ENCODE measurements around the gene QRICH1. TPM values are rescaled to one million over a fixed set of nuclear protein-coding genes. Genes with fewer than 3 reads are reported as not detected.

QRICH1 gene
- total RNA-seq, 5 donors from 2014 or later (not counting 1 experiment from before 2014, with no cell fraction given): 142 to 202 (median 155) TPM

- no peaks in the 10 kb centered on the region for H3K27me3 Mint-ChIP-seq
- POLR2A ChIA-PET: interaction anchor here in 1 of 2 donors (0.6 kb wide), 1 partner anchor 368 kb away, joined by 11 read pairs; no protein-coding TSS in a partner anchor
- peaks cover 33 to 71% of the 10 kb centered on the region in 2 donors for H3K36me3 ChIP-seq (ENCODE audit: control insufficient read depth in 2 of 2, extremely low read depth in 1 of 2, insufficient read depth in 1 of 2, low read length in 1 of 2)
These were observed 16.9 kb upstream of the QRICH1 start for GRCh38 chr3:49110780-49111179.

GRCh38 chr3:49108346-49108745 is 14.5 kb upstream of the QRICH1 start:
- POLR2A ChIA-PET: interaction anchor here (0.6 to 0.7 kb wide), 2 partner anchors 11 to 60 kb away, joined by 3 to 13 read pairs; no protein-coding TSS in a partner anchor
- H3K9me3 ChIP-seq: no peaks in the 10 kb centered on the region
- Mint-ChIP-seq H3K4me3 (no peak overlapping the region), H3K27ac (no peak overlapping the region), H3K4me1 (peaks cover 25 to 29% (median 25%) of the 10 kb centered on the region in 3 donors), H3K27me3 (no peaks in the 10 kb centered on the region), H3K9me3 (no peaks in the 10 kb centered on the region), H3K36me3 (peaks cover 27% of the 10 kb centered on the region)
- H3K4me1 ChIP-seq (ENCODE audit: control insufficient read depth in 1 of 2, extremely low read depth in 1 of 2, insufficient read depth in 2 of 2, low read length in 2 of 2): peaks cover 4 to 20% of the 10 kb centered on the region in 2 experiments
- CTCF ChIA-PET: no interaction called here
- WGBS (ENCODE audit: insufficient coverage): 88% methylated on average over 6 of the region's 14 CpGs
- no peak overlapping the region for H3K27ac ChIP-seq (ENCODE audit: low read length)
- no peaks in the 10 kb centered on the region for H3K27me3 ChIP-seq (replicated peaks in 1 of 2; ENCODE audit: control insufficient read depth in 2 of 2, extremely low read depth in 1 of 2, insufficient read depth in 2 of 2, low read length in 1 of 2)
- ATAC-seq (replicated peaks in 1 of 4) (no peak), DNase-seq (no peak)
- peaks cover 24 to 47% of the 10 kb centered on the region in 2 donors for H3K36me3 ChIP-seq (ENCODE audit: control insufficient read depth in 2 of 2, extremely low read depth in 1 of 2, insufficient read depth in 1 of 2, low read length in 1 of 2)
- H3K4me3 ChIP-seq (ENCODE audit: control insufficient read depth in 1 of 2, extremely low read depth in 1 of 2, low read length in 1 of 2): no peak overlapping the region

More at GRCh38 chr3:49110780-49111179, 16.9 kb upstream of the QRICH1 start:
- no peak overlapping the region for H3K4me3 Mint-ChIP-seq
- CTCF ChIA-PET: interaction anchor here in 1 of 2 donors (0.7 kb wide), 1 partner anchor 926 kb away, joined by 3 read pairs; no protein-coding TSS in a partner anchor
- H3K9me3 Mint-ChIP-seq: no peaks in the 10 kb centered on the region
- H3K27ac Mint-ChIP-seq: no peak overlapping the region
- H3K4me1 Mint-ChIP-seq: peaks cover 1 to 5% (median 3%) of the 10 kb centered on the region in 3 donors
- no peaks in the 10 kb centered on the region for H3K27me3 ChIP-seq (replicated peaks in 1 of 2; ENCODE audit: control insufficient read depth in 2 of 2, extremely low read depth in 1 of 2, insufficient read depth in 2 of 2, low read length in 1 of 2)
- no peak overlapping the region for H3K4me3 ChIP-seq (ENCODE audit: control insufficient read depth in 1 of 2, extremely low read depth in 1 of 2, low read length in 1 of 2)
- no peaks in the 10 kb centered on the region for H3K9me3 ChIP-seq
- peaks cover 45% of the 10 kb centered on the region for H3K36me3 Mint-ChIP-seq
- WGBS (ENCODE audit: insufficient coverage): 95% methylated on average over 11 of the region's 13 CpGs
- no peak overlapping the region for H3K27ac ChIP-seq (ENCODE audit: low read length)
- DNase-seq: no peak
- peaks cover 0 to 2% of the 10 kb centered on the region in 2 experiments for H3K4me1 ChIP-seq (ENCODE audit: control insufficient read depth in 1 of 2, extremely low read depth in 1 of 2, insufficient read depth in 2 of 2, low read length in 2 of 2)
- ATAC-seq (replicated peaks in 1 of 4): no peak

DNA sequence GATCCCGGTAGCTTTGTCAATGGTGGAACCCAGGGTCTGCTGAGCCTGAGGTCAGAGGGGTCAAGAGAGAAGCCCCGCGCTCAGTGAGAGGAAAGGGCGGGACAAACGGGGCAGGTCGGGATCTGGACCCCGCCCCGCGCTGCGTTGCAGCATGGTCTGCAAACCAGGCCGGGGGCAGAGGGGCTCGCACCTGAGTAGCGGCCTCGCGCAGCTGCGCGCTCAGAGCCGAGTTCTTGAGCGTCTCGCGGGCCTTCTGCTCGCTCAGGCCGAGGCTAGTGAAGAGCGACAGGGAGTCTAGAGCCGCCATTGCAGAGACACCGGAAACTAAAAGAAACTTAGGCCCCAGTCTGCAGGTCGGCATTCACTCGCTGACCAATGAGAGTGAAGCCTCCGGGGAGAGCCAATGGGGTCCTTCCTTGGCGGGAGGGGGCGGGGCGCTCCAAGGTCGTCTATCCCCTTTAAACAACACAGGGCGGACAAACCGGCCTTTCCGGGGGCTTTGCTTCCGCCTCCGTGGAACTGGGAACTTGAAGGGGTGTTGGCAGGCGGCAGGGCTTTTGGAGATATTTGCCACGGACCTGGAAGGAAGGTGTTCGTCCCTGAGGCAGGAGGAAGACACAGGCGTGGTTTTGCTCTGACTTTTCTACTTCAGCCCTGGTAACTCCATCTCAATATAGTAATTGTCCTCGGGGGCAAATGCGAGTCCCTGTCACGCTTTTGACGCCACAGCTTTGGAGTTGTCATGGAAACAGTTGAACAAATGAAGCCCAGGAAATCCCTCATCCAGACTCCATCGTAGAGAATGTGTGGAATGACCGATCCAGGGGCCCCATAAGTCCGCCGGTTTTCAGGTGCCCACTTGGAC is 10.8 kb upstream of the QRICH1 start, which contains the start of gene QARS1:
Gene QARS1, minus strand, starts transcription at position 331 of the 865 bp plus-strand sequence. Its CDS starts 24 bp downstream, at position 307.
- no peaks in the 10 kb centered on the region for H3K9me3 ChIP-seq
- ATAC-seq (replicated peaks in 1 of 4): peak; percentile 98 to 99 (median 99)
- H3K36me3 Mint-ChIP-seq: peaks cover 30% of the 10 kb centered on the region
- H3K27me3 ChIP-seq (replicated peaks in 1 of 2; ENCODE audit: control insufficient read depth in 2 of 2, extremely low read depth in 1 of 2, insufficient read depth in 2 of 2, low read length in 1 of 2): no peaks in the 10 kb centered on the region
- POLR2A ChIA-PET: interaction anchor here (0.6 to 1.0 kb wide), 3 partner anchors 10 to 36 kb away, joined by 3 read pairs; partner anchors contain the start of gene USP19 (in 1 of the 2)
- H3K4me3 Mint-ChIP-seq: peak within 1 kb of the TSS; percentile 97 to 99 (median 97)
- H3K36me3 ChIP-seq (ENCODE audit: control insufficient read depth in 2 of 2, extremely low read depth in 1 of 2, insufficient read depth in 1 of 2, low read length in 1 of 2): peaks cover 9 to 47% of the 10 kb centered on the region in 2 donors
- H3K27ac Mint-ChIP-seq: peak within 1 kb of the TSS; percentile 96 to 98
- peak within 1 kb of the TSS; percentile 67 for H3K27ac ChIP-seq (ENCODE audit: low read length)
- CTCF ChIA-PET: interaction anchor here in 1 of 2 donors (0.7 to 1.4 kb wide), 3 partner anchors 10 to 53 kb away, joined by 3 to 7 read pairs (median 4); partner anchors contain the start of genes QRICH1 and USP19
- peak within 1 kb of the TSS; percentile 88 to 96 for H3K4me3 ChIP-seq (ENCODE audit: control insufficient read depth in 1 of 2, extremely low read depth in 1 of 2, low read length in 1 of 2)
- WGBS (ENCODE audit: insufficient coverage): 7% methylated on average over 36 of the region's 50 CpGs
- no peaks in the 10 kb centered on the region for H3K9me3 Mint-ChIP-seq
- no peaks in the 10 kb centered on the region for H3K27me3 Mint-ChIP-seq
- H3K4me1 Mint-ChIP-seq: peaks cover 28 to 40% (median 30%) of the 10 kb centered on the region in 3 donors
- H3K4me1 ChIP-seq (ENCODE audit: control insufficient read depth in 1 of 2, extremely low read depth in 1 of 2, insufficient read depth in 2 of 2, low read length in 2 of 2): peaks cover 4 to 25% of the 10 kb centered on the region in 2 experiments
- DNase-seq: peak; percentile 77 to 91 (median 85)

DNA sequence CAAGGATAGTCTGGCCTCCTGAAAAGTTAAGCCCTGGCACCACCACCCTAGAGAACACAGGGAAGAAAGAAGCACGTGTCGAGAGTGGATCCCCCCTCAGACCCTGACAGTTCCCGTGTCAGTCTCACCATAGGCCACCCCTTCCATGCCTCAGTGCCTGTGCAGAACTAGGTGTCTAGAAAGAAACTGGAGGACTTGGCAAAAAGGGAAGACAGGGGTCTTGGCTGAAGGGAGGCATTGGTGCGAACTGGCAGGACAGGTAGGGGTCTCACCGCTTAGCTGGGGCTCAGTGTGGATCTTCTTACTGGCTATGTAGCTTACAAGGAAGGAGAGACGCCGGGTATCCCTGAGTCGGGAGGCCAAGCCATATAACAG is 10.2 kb upstream of the QRICH1 start:
- Histone ChIP-seq H3K27me3 (replicated peaks in 1 of 2; ENCODE audit: control insufficient read depth in 2 of 2, extremely low read depth in 1 of 2, insufficient read depth in 2 of 2, low read length in 1 of 2) (no peaks in the 10 kb centered on the region), H3K9me3 (no peaks in the 10 kb centered on the region), H3K4me1 (ENCODE audit: control insufficient read depth in 1 of 2, extremely low read depth in 1 of 2, insufficient read depth in 2 of 2, low read length in 2 of 2) (peaks cover 4 to 25% of the 10 kb centered on the region in 2 experiments), H3K36me3 (ENCODE audit: control insufficient read depth in 2 of 2, extremely low read depth in 1 of 2, insufficient read depth in 1 of 2, low read length in 1 of 2) (peaks cover 13 to 47% of the 10 kb centered on the region in 2 donors), H3K4me3 (ENCODE audit: control insufficient read depth in 1 of 2, extremely low read depth in 1 of 2, low read length in 1 of 2) (peak overlapping the region; percentile 88 to 96), H3K27ac (ENCODE audit: low read length) (peak overlapping the region; percentile 67)
- peak in 1 of 4 experiments; percentile 1 for ATAC-seq (replicated peaks in 1 of 4)
- Mint-ChIP-seq H3K4me1 (peaks cover 28 to 40% (median 30%) of the 10 kb centered on the region in 3 donors), H3K9me3 (no peaks in the 10 kb centered on the region), H3K36me3 (peaks cover 31% of the 10 kb centered on the region), H3K27ac (peak overlapping the region; percentile 96 to 98), H3K27me3 (no peaks in the 10 kb centered on the region), H3K4me3 (peak overlapping the region; percentile 97 to 99 (median 97))
- 5% methylated on average over 5 of the region's 8 CpGs for WGBS (ENCODE audit: insufficient coverage)
- CTCF ChIA-PET: interaction anchor here in 1 of 2 donors (0.7 to 1.4 kb wide), 3 partner anchors 9 to 54 kb away, joined by 3 to 7 read pairs (median 4); partner anchors contain the start of genes QRICH1 and USP19
- POLR2A ChIA-PET: interaction anchor here (0.6 to 1.0 kb wide), 2 partner anchors 9 to 17 kb away, joined by 3 read pairs; partner anchors contain the start of gene USP19 (in 1 of the 2)
- DNase-seq: no peak

DNA sequence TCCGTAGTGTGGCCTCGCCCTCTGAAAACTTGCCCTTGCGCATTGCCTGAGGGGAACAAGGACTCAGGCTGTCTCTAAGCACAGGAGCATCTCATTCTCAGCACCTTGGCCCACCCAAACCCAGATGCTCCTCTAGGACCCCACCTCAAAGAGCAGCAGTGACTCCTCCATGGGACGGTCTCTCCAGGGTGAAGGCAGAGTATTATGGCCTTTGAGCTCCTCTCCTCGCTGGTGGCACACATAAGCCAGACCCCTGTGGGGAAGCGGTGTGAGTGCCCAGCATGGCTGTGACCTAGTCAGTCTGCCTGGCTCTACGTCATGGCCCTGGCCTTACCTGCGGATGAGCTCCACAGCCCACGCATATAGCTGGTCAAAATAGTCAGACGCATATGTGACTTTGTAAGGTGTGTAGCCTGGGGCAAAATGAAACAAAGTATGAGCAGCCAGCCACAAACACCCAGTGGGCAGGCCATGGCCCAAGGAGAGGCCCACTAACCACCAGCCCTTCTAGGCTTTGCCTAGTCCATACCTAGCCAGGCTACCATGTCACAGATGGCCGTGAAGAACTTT is 6.3 kb upstream of the QRICH1 start:
- WGBS (ENCODE audit: insufficient coverage): 97% methylated on average over 11 of the region's 11 CpGs
- ATAC-seq (replicated peaks in 1 of 4) (no peak), DNase-seq (no peak)
- no peaks in the 10 kb centered on the region for H3K27me3 ChIP-seq (replicated peaks in 1 of 2; ENCODE audit: control insufficient read depth in 2 of 2, extremely low read depth in 1 of 2, insufficient read depth in 2 of 2, low read length in 1 of 2)
- no peaks in the 10 kb centered on the region for H3K9me3 ChIP-seq
- H3K4me3 Mint-ChIP-seq: no peak overlapping the region
- CTCF ChIA-PET: no interaction called here
- peaks cover 21 to 29% (median 26%) of the 10 kb centered on the region in 3 donors for H3K4me1 Mint-ChIP-seq
- no peak overlapping the region for H3K4me3 ChIP-seq (ENCODE audit: control insufficient read depth in 1 of 2, extremely low read depth in 1 of 2, low read length in 1 of 2)
- no peak overlapping the region for H3K27ac Mint-ChIP-seq
- H3K9me3 Mint-ChIP-seq: no peaks in the 10 kb centered on the region
- peaks cover 38% of the 10 kb centered on the region for H3K36me3 Mint-ChIP-seq
- no peak overlapping the region for H3K27ac ChIP-seq (ENCODE audit: low read length)
- POLR2A ChIA-PET: no interaction called here
- H3K27me3 Mint-ChIP-seq: no peaks in the 10 kb centered on the region
- H3K4me1 ChIP-seq (ENCODE audit: control insufficient read depth in 1 of 2, extremely low read depth in 1 of 2, insufficient read depth in 2 of 2, low read length in 2 of 2): peaks cover 4 to 22% of the 10 kb centered on the region in 2 experiments
- peaks cover 10 to 63% of the 10 kb centered on the region in 2 donors for H3K36me3 ChIP-seq (ENCODE audit: control insufficient read depth in 2 of 2, extremely low read depth in 1 of 2, insufficient read depth in 1 of 2, low read length in 1 of 2)

Measured in T-cell (primary cell).